Ovary (tissue), 3 donors: ENCODE data around the gene BCAS1.

ENCODE experiments used
- CTCF ChIP-seq, 3 donors: fragments of 450-650 bp in 2 of 3; fragments of 200-600 bp in 1 of 3; IDR thresholded peaks; one replicate each; pipeline versions ENCODE4 v1.5.1 to v1.8.0; 2016 to 2022; ENCODE audit warnings: antibody characterized with exemption in 3 of 3, mild to moderate bottlenecking in 1 of 3
- POLR2A ChIP-seq: fragments of 450-650 bp; IDR thresholded peaks from one replicate; pipeline ENCODE4 v1.6.1; 2017; ENCODE audit warnings: antibody characterized with exemption, mild to moderate bottlenecking, moderate library complexity
- donor health status: DM: no; HTN: no; CAD: no.

DNA sequence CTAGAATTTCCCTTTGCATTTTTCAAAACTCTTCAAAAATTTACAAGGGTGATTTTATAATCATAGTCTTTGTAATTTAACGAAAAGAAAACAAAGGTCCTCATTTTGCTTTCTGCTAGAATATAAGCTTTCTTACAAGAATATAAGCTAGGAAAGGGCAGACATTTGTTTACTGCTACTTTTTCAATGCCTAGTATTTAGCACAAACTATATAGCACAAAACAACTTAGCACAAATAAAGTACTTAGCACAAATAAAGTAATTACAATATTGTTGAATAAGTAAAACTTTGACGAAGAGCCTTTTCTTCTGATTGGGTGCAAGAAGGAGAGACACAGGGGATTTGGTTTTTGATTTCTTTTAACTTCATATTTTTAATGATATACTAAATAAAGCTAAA lies 87.8 kb downstream of the BCAS1 start:
- TF ChIP-seq CTCF (IDR thresholded peaks at IDR 0.05) (no peak), POLR2A (no peak)
